Sigmoid colon (tissue), 7 donors: Measurements from ENCODE around the gene SLC6A18. TPM values are rescaled to one million over a fixed set of nuclear protein-coding genes. Genes with fewer than 3 reads are reported as not detected.

ENCODE experiments used
- DNase-seq: peaks from one replicate; pipeline ENCODE4 v3.0.0-alpha.2; 2019
- H3K27ac ChIP-seq, 4 donors: fragments of 200-600 bp; sonication (generic); one replicate each; pipeline ENCODE4 v1.5.1; 2016 to 2019; ENCODE audit warnings: mild to moderate bottlenecking in 1 of 4
- H3K27me3 ChIP-seq, 3 donors: fragments of 200-600 bp; sonication (generic); one replicate each; pipeline ENCODE4 v1.5.1; 2019; ENCODE audit warnings: mild to moderate bottlenecking in 1 of 3
- H3K36me3 ChIP-seq, 4 donors: fragments of 200-600 bp; sonication (generic); one replicate each; pipeline ENCODE4 v1.5.1; 2016 to 2019
- H3K4me1 ChIP-seq, 4 donors: fragments of 200-600 bp; sonication (generic); one replicate each; pipeline ENCODE4 v1.5.1; 2017 to 2019
- H3K4me3 ChIP-seq, 4 donors: fragments of 200-600 bp; sonication (generic); one replicate each; pipeline ENCODE4 v1.5.1; 2017 to 2019; ENCODE audit warnings: mild to moderate bottlenecking in 2 of 4, moderate library complexity in 1 of 4
- H3K9me3 ChIP-seq, 4 donors: fragments of 200-600 bp in 3 of 4; sonication (generic) in 3 of 4; one replicate each; pipeline versions ENCODE4 v1.5.1 to v1.6.1; 2013 to 2019
- EP300 ChIP-seq, 4 donors: sonication (generic); formaldehyde crosslinking; IDR thresholded peaks; one replicate each; pipeline ENCODE4 v1.6.1; 2017; ENCODE audit warnings: antibody characterized with exemption in 4 of 4
- POLR2A ChIP-seq, 2 donors: fragments of 450-650 bp; IDR thresholded peaks; one replicate each; pipeline ENCODE4 v1.6.1; 2016; ENCODE audit warnings: antibody characterized with exemption in 2 of 2, mild to moderate bottlenecking in 2 of 2, moderate library complexity in 2 of 2
- POLR2AphosphoS5 ChIP-seq, 4 donors: sonication (generic); formaldehyde crosslinking; IDR thresholded peaks; one replicate each; pipeline ENCODE4 v1.6.1; 2017; ENCODE audit warnings: antibody characterized with exemption in 4 of 4
- WGBS, 2 donors: extraction: QIAGEN DNeasy Blood & Tissue Kit; methylation state at CpG; one replicate each; pipeline ENCODE4 v1.1.7; 2013; 5-methylcytosine and 5-hydroxymethylcytosine counted together
- intact Hi-C: fragments of 100-400 bp; cut with DNase I; formaldehyde crosslinking; loops from one replicate; pipeline ENCODE4 v1.15.1; 2023
- polyA plus RNA-seq, 3 donors: library from polyadenylated mRNA; stranded (reverse); fragments of 200-250 nt; gene quantifications; one replicate each; pipeline ENCODE4 v1.2.3, GENCODE V29; 2013
- total RNA-seq, 4 donors: library from RNA; depleted of rRNA; stranded (reverse); fragments of >200 nt; gene quantifications; one replicate each; pipeline ENCODE4 v1.1.0, GENCODE V29; 2016
- TF ChIP-seq, protein P1 (sequence below), 4 experiments: fragments of 450-650 bp in 3 of 4; fragments of 200-600 bp in 1 of 4; IDR thresholded peaks; one replicate each; pipeline ENCODE4 v1.5.1; 2016 to 2019; ENCODE audit warnings: antibody characterized with exemption in 4 of 4, mild to moderate bottlenecking in 3 of 4, moderate library complexity in 2 of 4
- donor health status: healthy with polysubstance abuse.
- donor health status: Bipolar disorder and iron deficiency.
- donor health status: healthy.

The SLC6A18 gene
- total and polyA plus RNA-seq, 7 donors, result 0.07 TPM; not detected in 6

- DNase-seq, result no peak
- Histone ChIP-seq H3K27ac (no peak overlapping the region), H3K4me3 (no peak overlapping the region), H3K36me3 (no peaks in the 10 kb centered on the region), H3K4me1 (no peaks in the 10 kb centered on the region), H3K27me3 (peaks cover 4 to 43% (median 27%) of the 10 kb centered on the region in 3 donors), H3K9me3 (no peaks in the 10 kb centered on the region)
- intact Hi-C loops, result no loop called here
- no peak for TF ChIP-seq POLR2AphosphoS5 (IDR thresholded peaks at IDR 0.05)
- TF ChIP-seq EP300 (IDR thresholded peaks at IDR 0.05), result no peak
- TF ChIP-seq, protein P1, sequence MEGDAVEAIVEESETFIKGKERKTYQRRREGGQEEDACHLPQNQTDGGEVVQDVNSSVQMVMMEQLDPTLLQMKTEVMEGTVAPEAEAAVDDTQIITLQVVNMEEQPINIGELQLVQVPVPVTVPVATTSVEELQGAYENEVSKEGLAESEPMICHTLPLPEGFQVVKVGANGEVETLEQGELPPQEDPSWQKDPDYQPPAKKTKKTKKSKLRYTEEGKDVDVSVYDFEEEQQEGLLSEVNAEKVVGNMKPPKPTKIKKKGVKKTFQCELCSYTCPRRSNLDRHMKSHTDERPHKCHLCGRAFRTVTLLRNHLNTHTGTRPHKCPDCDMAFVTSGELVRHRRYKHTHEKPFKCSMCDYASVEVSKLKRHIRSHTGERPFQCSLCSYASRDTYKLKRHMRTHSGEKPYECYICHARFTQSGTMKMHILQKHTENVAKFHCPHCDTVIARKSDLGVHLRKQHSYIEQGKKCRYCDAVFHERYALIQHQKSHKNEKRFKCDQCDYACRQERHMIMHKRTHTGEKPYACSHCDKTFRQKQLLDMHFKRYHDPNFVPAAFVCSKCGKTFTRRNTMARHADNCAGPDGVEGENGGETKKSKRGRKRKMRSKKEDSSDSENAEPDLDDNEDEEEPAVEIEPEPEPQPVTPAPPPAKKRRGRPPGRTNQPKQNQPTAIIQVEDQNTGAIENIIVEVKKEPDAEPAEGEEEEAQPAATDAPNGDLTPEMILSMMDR (IDR thresholded peaks at IDR 0.05), result no peak
- no peak for TF ChIP-seq POLR2A (IDR thresholded peaks at IDR 0.05)
- WGBS, 2 donors, result 90 to 91% methylated on average over 18 of the region's 18 CpGs
These were observed 37.8 kb upstream of the SLC6A18 start for GRCh38 chr5:1187234-1187949.

- TF ChIP-seq POLR2AphosphoS5 (IDR thresholded peaks at IDR 0.05) (no peak), POLR2A (IDR thresholded peaks at IDR 0.05) (no peak), EP300 (IDR thresholded peaks at IDR 0.05) (no peak)
- TF ChIP-seq, protein P1 (IDR thresholded peaks at IDR 0.05), result no peak
- DNase-seq, result no peak
- intact Hi-C loops, result no loop called here
- no peaks in the 10 kb centered on the region for H3K36me3 ChIP-seq
- no peak overlapping the region for H3K27ac ChIP-seq
- 82 to 94% methylated on average over 8 of the region's 8 CpGs for WGBS, 2 donors
- peaks cover 4 to 41% (median 27%) of the 10 kb centered on the region in 3 donors for H3K27me3 ChIP-seq
- no peaks in the 10 kb centered on the region for H3K4me1 ChIP-seq
- no peak overlapping the region for H3K4me3 ChIP-seq
- H3K9me3 ChIP-seq, result no peaks in the 10 kb centered on the region
These were observed 37.2 kb upstream of the SLC6A18 start for GRCh38 chr5:1187950-1188334.

DNA sequence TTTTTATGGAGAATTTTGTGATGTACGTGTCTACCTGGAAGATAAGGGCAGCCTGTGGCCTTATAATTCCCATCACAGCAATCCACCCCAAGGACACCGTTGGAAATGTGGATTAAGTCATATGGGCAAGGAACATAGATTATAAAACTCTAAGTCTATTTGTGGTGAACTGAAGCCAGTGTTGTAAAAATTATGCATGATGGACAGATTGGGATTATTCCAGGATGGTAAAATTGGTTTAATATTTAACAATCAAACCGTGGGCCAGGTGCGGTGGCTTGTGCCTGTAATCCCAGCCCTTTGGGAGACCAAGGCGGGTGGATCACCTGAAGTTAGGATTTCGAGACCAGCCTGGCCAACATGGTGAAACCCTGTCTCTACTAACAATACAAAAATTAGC, 36.7 kb upstream of the SLC6A18 start:
- Histone ChIP-seq H3K4me1 (no peaks in the 10 kb centered on the region), H3K27ac (no peak overlapping the region), H3K36me3 (no peaks in the 10 kb centered on the region), H3K27me3 (peaks cover 4 to 41% (median 27%) of the 10 kb centered on the region in 3 donors), H3K4me3 (no peak overlapping the region), H3K9me3 (no peaks in the 10 kb centered on the region)
- TF ChIP-seq, protein P1 (IDR thresholded peaks at IDR 0.05), result no peak
- TF ChIP-seq POLR2AphosphoS5 (IDR thresholded peaks at IDR 0.05), result no peak
- TF ChIP-seq EP300 (IDR thresholded peaks at IDR 0.05), result no peak
- no peak for TF ChIP-seq POLR2A (IDR thresholded peaks at IDR 0.05)
- intact Hi-C loops, result no loop called here
- no peak for DNase-seq
- WGBS, 2 donors, result 16 to 53% methylated on average over 6 of the region's 6 CpGs

DNA sequence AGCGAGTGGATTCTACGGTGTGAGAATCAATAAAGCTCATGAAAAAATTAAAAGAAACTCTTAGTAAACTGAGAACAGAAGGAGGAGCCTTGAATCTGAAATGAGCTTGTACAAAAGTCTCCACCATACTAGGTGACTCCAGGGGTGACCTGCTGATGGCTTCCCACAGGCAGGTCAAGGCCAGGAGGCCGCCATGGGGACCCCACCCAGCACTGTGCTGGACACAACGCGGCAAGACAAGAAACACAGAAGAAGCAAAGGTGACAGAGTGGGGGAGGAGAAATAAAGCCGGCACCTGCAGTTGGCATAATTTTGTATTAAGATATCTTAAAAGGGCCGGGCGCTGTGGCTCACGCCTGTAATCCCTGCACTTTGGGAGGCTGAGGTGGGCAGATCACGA, 35.9 kb upstream of the SLC6A18 start:
- intact Hi-C loops, result no loop called here
- H3K27me3 ChIP-seq, result peaks cover 4 to 41% (median 27%) of the 10 kb centered on the region in 3 donors
- no peak for DNase-seq
- WGBS, 2 donors, result 58 to 88% methylated on average over 10 of the region's 10 CpGs
- H3K4me3 ChIP-seq, result no peak overlapping the region
- no peaks in the 10 kb centered on the region for H3K36me3 ChIP-seq
- no peak overlapping the region for H3K27ac ChIP-seq
- no peaks in the 10 kb centered on the region for H3K4me1 ChIP-seq
- TF ChIP-seq POLR2AphosphoS5 (IDR thresholded peaks at IDR 0.05) (no peak), POLR2A (IDR thresholded peaks at IDR 0.05) (no peak), EP300 (IDR thresholded peaks at IDR 0.05) (no peak)
- TF ChIP-seq, protein P1 (IDR thresholded peaks at IDR 0.05), result no peak
- no peaks in the 10 kb centered on the region for H3K9me3 ChIP-seq
